Fibroblast of lung (primary cell): ENCODE data around the gene EGF.

ENCODE experiments used
- CTCF ChIP-seq, 2 donors: IDR thresholded peaks in 1 of 2; conservative IDR thresholded peaks in 1 of 2; 1 replicate in 1 of 2; 2 replicates in 1 of 2; pipeline ENCODE4 v1.5.1; 2011 to 2012; ENCODE audit warnings: low read length in 2 of 2, control low read depth in 1 of 2, inconsistent platforms in 1 of 2, low read depth in 1 of 2, mild to moderate bottlenecking in 1 of 2
- EZH2 ChIP-seq: IDR thresholded peaks from 2 replicates; pipeline ENCODE4 v1.5.1; 2012; ENCODE audit warnings: low read length, control low read depth, mild to moderate bottlenecking; ENCODE audit errors: missing control alignments

GRCh38 chr4:109931318-109931717 lies 18.6 kb downstream of the EGF start:
- TF ChIP-seq CTCF (conservative IDR thresholded peaks at IDR 0.05 in 1 of 2, IDR thresholded peaks at IDR 0.05 in 1 of 2; ENCODE audit: low read depth in 1 of 2, low read length in 2 of 2) (no peak), EZH2 (no peak)
